HepG2 (cell line): ENCODE measurements around the gene ARHGAP12. TPM values are rescaled to one million over a fixed set of nuclear protein-coding genes. Genes with fewer than 3 reads are reported as not detected.

Experiments
- ATAC-seq: fragments of 200-7000 bp; cut with Tn5 transposase; 3 replicates; pipeline ENCODE4 v1.9.1; 2020; ENCODE audit warnings: mild to moderate bottlenecking, moderate library complexity
- BruUV-seq: library from RNA; stranded (reverse); fragments of 400-500 nt; replicated peaks from 2 replicates; lab custom pipeline; 2021; lab: Mats Ljungman, UMichigan
- CTCF ChIA-PET: fragments of 300-600 bp; formaldehyde crosslinking; extraction: SDS; loops from one replicate; lab custom pipeline; 2021; ENCODE audit warnings: low total read pairs, inconsistent platforms, low intra/inter-chr PET ratio; lab: Yijun Ruan, JAX
- POLR2A ChIA-PET: fragments of 350-600 bp; sonication (Branson Sonifier 250); formaldehyde crosslinking; loops from one replicate; lab custom pipeline; 2020; ENCODE audit warnings: antibody characterized with exemption, inconsistent platforms; lab: Yijun Ruan, JAX
- DNase-seq: peaks from one replicate; pipeline ENCODE4 v3.0.0-alpha.2; 2015; ENCODE audit warnings: low spot score
- FAIRE-seq: peaks from 3 replicates; lab custom pipeline; 2011; peaks lifted over from hg19 to GRCh38; lab: Jason Lieb, UNC
- H2AFZ ChIP-seq: one replicate; pipeline ENCODE4 v1.6.1; 2011; ENCODE audit warnings: low read length, inconsistent platforms
- H3K27ac ChIP-seq: fragments of 300-600 bp; 3 replicates; pipeline ENCODE4 v1.8.0; 2011; ENCODE audit warnings: mixed run types, mild to moderate bottlenecking, mixed read lengths, low read length, inconsistent platforms; ENCODE audit not compliant: insufficient read depth; ENCODE audit errors: extremely low read length
- H3K27me3 ChIP-seq, 2 experiments: fragments of 200-600 bp in 1 of 2; 2 replicates in 1 of 2; 3 replicates in 1 of 2; pipeline versions ENCODE4 v1.6.0 to v1.8.0; 2011; ENCODE audit warnings: low read length in 2 of 2, mild to moderate bottlenecking in 2 of 2, moderate library complexity in 2 of 2, inconsistent platforms in 1 of 2; ENCODE audit not compliant: insufficient read depth in 2 of 2, control insufficient read depth in 1 of 2
- H3K36me3 ChIP-seq, 2 experiments: fragments of 200-600 bp in 1 of 2; replicated peaks in 1 of 2; 2 replicates in 1 of 2; 3 replicates in 1 of 2; pipeline versions ENCODE4 v1.5.1 to v1.8.0; 2011; ENCODE audit warnings: low read length in 2 of 2, inconsistent platforms in 1 of 2; ENCODE audit not compliant: insufficient read depth in 2 of 2, control insufficient read depth in 1 of 2
- H3K4me1 ChIP-seq: 2 replicates; pipeline ENCODE4 v1.5.1; 2012; ENCODE audit warnings: low read length, inconsistent platforms; ENCODE audit not compliant: insufficient read depth
- H3K4me2 ChIP-seq: 2 replicates; pipeline ENCODE4 v1.6.0; 2011; ENCODE audit warnings: low read depth, low read length, inconsistent platforms
- H3K4me3 ChIP-seq, 3 experiments: fragments of 200-600 bp in 1 of 3; sonication (generic), shearing (Covaris generic) in 1 of 3; replicated peaks in 1 of 3; 2 replicates each; pipeline ENCODE4 v1.5.1; 2011 to 2016; ENCODE audit warnings: low read length in 3 of 3, inconsistent platforms in 2 of 3, low read depth in 2 of 3, mild to moderate bottlenecking in 2 of 3, control low read depth in 1 of 3, mixed read lengths in 1 of 3; ENCODE audit not compliant: insufficient read depth in 1 of 3
- H3K79me2 ChIP-seq: one replicate; pipeline ENCODE4 v1.6.1; 2011; ENCODE audit warnings: low read length, inconsistent platforms; ENCODE audit not compliant: insufficient read depth
- H3K9ac ChIP-seq: 2 replicates; pipeline ENCODE4 v1.6.0; 2011; ENCODE audit warnings: mild to moderate bottlenecking, low read depth, low read length, inconsistent platforms; ENCODE audit not compliant: insufficient read depth
- H3K9me3 ChIP-seq: 2 replicates; pipeline ENCODE4 v1.5.1; 2012; ENCODE audit warnings: mild to moderate bottlenecking, low read length
- H4K20me1 ChIP-seq: 2 replicates; pipeline ENCODE4 v1.6.0; 2011; ENCODE audit warnings: inconsistent platforms, mild to moderate bottlenecking, low read length, moderate library complexity; ENCODE audit not compliant: insufficient read depth
- BHLHE40 ChIP-seq: IDR thresholded peaks from 2 replicates; pipeline ENCODE4 v1.6.1; 2011; ENCODE audit warnings: low read length, improper control_type of control experiment
- CEBPG ChIP-seq: IDR thresholded peaks from 2 replicates; pipeline ENCODE4 v1.6.1; 2016
- GLI4 ChIP-seq: sonication (generic); formaldehyde crosslinking; IDR thresholded peaks from 2 replicates; pipeline ENCODE4 v1.5.1; 2020; ENCODE audit warnings: missing genetic modification reagents, mild to moderate bottlenecking, moderate library complexity, borderline replicate concordance
- HMG20A ChIP-seq: IDR thresholded peaks from 2 replicates; pipeline ENCODE4 v1.6.1; 2016; ENCODE audit warnings: borderline replicate concordance
- IKZF4 ChIP-seq: sonication (generic); formaldehyde crosslinking; IDR thresholded peaks from 2 replicates; pipeline ENCODE4 v1.5.1; 2020; ENCODE audit warnings: borderline replicate concordance, mild to moderate bottlenecking, low read depth, missing genetic modification reagents; ENCODE audit errors: not compliant biosample characterization
- KLF6 ChIP-seq: IDR thresholded peaks from 2 replicates; pipeline ENCODE4 v1.8.0; 2016; ENCODE audit warnings: missing biosample characterization, missing genetic modification reagents
- NPAS2 ChIP-seq: sonication (generic); formaldehyde crosslinking; IDR thresholded peaks from 2 replicates; pipeline ENCODE4 v1.8.0; 2022; ENCODE audit warnings: mild to moderate bottlenecking, missing genetic modification reagents, borderline replicate concordance
- PAWR ChIP-seq: sonication (generic); formaldehyde crosslinking; IDR thresholded peaks from 2 replicates; pipeline ENCODE4 v1.4.0; 2020; ENCODE audit warnings: missing genetic modification reagents, mild to moderate bottlenecking, borderline replicate concordance
- SCMH1 ChIP-seq: sonication (generic); formaldehyde crosslinking; IDR thresholded peaks from 2 replicates; pipeline ENCODE4 v1.9.0; 2021; ENCODE audit warnings: missing genetic modification reagents, mild to moderate bottlenecking, borderline replicate concordance
- SIX1 ChIP-seq: sonication (generic); formaldehyde crosslinking; IDR thresholded peaks from 2 replicates; pipeline ENCODE4 v1.4.0; 2020; ENCODE audit warnings: missing genetic modification reagents, borderline replicate concordance
- ZFP36 ChIP-seq: fragments of 150-350 bp; IDR thresholded peaks from 2 replicates; pipeline ENCODE4 v1.6.1; 2018; ENCODE audit warnings: borderline replicate concordance, low read length, low read depth; ENCODE audit not compliant: partially characterized antibody
- ZFP36L2 ChIP-seq: sonication (generic); formaldehyde crosslinking; IDR thresholded peaks from 2 replicates; pipeline ENCODE4 v1.4.0; 2020; ENCODE audit warnings: missing genetic modification reagents
- ZNF616 ChIP-seq: sonication (generic); formaldehyde crosslinking; IDR thresholded peaks from 2 replicates; pipeline ENCODE4 v1.5.0; 2020; ENCODE audit warnings: low read depth, mild to moderate bottlenecking, missing genetic modification reagents
- ZNF724P ChIP-seq: sonication (generic); formaldehyde crosslinking; IDR thresholded peaks from 2 replicates; pipeline ENCODE4 v1.8.0; 2022; ENCODE audit warnings: missing genetic modification reagents, borderline replicate concordance
- WGBS: methylation state at CpG from one replicate; pipeline ENCODE4 v1.1.6; 2017; ENCODE audit warnings: low lambda C conversion rate; 5-methylcytosine and 5-hydroxymethylcytosine counted together
- in situ Hi-C: cut with HindIII; loops from 2 replicates; pipeline ENCODE4 v1.10.0; 2017; ENCODE audit warnings: low pct_unique_long_range_greater_than_20kb; ENCODE audit not compliant: extremely low pct_ligation_motif_present
- intact Hi-C: fragments of 100-400 bp; cut with micrococcal nuclease; formaldehyde crosslinking; loops from one replicate; pipeline ENCODE4 v1.10.0; 2022; ENCODE audit not compliant: unreplicated experiment
- polyA plus RNA-seq, 8 experiments: library from polyadenylated mRNA; depleted of rRNA in 3 of 8; stranded (reverse) in 7 of 8; unstranded in 1 of 8; fragments of >200 nt; fragmentation: Illumina TruSeq in 4 of 8; extraction: Trizol in 4 of 8; gene quantifications; 2 replicates each; pipeline versions ENCODE4 v1.2.1 to v1.2.3, GENCODE V29; 2011 to 2016; ENCODE audit warnings: low read depth in 4 of 8, missing spikeins in 1 of 8, mixed read lengths in 1 of 8; ENCODE audit not compliant: insufficient read depth in 1 of 8
- total RNA-seq, 5 experiments: library from RNA; depleted of rRNA; stranded (reverse); fragments of >200 nt; fragmentation: Illumina TruSeq; extraction: Trizol; gene quantifications; 2 replicates each; pipeline ENCODE4 v1.2.3, GENCODE V29; 2016; ENCODE audit warnings: low read depth in 1 of 5
- TF ChIP-seq, protein P1 (sequence below): IDR thresholded peaks from 2 replicates; pipeline ENCODE4 v1.6.1; 2016; ENCODE audit warnings: mild to moderate bottlenecking, missing biosample characterization, missing genetic modification reagents
- TF ChIP-seq, protein P2 (sequence below): sonication (generic); formaldehyde crosslinking; IDR thresholded peaks from 2 replicates; pipeline ENCODE4 v1.4.0; 2020; ENCODE audit warnings: missing genetic modification reagents, borderline replicate concordance

Gene ARHGAP12
- total and polyA plus RNA-seq, 2 of the 13 experiments (the other 11 are each of a cell fraction or from before 2014, with no cell fraction given): 25.0 to 54.6 TPM

- intact Hi-C loops: loop anchor here (5.0 kb wide), 1 partner anchor 43 kb away; the partner anchor contains the start of gene ARHGAP12
- no peak for ATAC-seq
- no peak overlapping the region for H3K4me2 ChIP-seq
- WGBS: 97% methylated on average over 2 of the region's 2 CpGs
- CTCF ChIA-PET: no interaction called here
- no peak for FAIRE-seq
- H3K27me3 ChIP-seq: no peaks in the 10 kb centered on the region
- in situ Hi-C loops: no loop called here
- TF ChIP-seq ZNF724P (no peak), ZFP36 (no peak), SIX1 (CRISPR knock-in tag) (no peak), ZFP36L2 (CRISPR knock-in tag) (no peak), BHLHE40 (no peak), PAWR (CRISPR knock-in tag) (no peak), GLI4 (CRISPR knock-in tag) (no peak), CEBPG (no peak), NPAS2 (no peak), HMG20A (CRISPR knock-in tag) (no peak), KLF6 (no peak), ZNF616 (CRISPR knock-in tag) (no peak), IKZF4 (CRISPR knock-in tag) (no peak), SCMH1 (CRISPR knock-in tag) (no peak)
- TF ChIP-seq, protein P1, sequence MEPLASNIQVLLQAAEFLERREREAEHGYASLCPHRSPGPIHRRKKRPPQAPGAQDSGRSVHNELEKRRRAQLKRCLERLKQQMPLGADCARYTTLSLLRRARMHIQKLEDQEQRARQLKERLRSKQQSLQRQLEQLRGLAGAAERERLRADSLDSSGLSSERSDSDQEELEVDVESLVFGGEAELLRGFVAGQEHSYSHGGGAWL: no peak
- TF ChIP-seq, protein P2, sequence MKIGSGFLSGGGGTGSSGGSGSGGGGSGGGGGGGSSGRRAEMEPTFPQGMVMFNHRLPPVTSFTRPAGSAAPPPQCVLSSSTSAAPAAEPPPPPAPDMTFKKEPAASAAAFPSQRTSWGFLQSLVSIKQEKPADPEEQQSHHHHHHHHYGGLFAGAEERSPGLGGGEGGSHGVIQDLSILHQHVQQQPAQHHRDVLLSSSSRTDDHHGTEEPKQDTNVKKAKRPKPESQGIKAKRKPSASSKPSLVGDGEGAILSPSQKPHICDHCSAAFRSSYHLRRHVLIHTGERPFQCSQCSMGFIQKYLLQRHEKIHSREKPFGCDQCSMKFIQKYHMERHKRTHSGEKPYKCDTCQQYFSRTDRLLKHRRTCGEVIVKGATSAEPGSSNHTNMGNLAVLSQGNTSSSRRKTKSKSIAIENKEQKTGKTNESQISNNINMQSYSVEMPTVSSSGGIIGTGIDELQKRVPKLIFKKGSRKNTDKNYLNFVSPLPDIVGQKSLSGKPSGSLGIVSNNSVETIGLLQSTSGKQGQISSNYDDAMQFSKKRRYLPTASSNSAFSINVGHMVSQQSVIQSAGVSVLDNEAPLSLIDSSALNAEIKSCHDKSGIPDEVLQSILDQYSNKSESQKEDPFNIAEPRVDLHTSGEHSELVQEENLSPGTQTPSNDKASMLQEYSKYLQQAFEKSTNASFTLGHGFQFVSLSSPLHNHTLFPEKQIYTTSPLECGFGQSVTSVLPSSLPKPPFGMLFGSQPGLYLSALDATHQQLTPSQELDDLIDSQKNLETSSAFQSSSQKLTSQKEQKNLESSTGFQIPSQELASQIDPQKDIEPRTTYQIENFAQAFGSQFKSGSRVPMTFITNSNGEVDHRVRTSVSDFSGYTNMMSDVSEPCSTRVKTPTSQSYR (CRISPR knock-in tag): no peak
- H3K79me2 ChIP-seq: peaks cover 89% of the 10 kb centered on the region
- H3K9ac ChIP-seq: no peak overlapping the region
- H2AFZ ChIP-seq: no peak overlapping the region
- H3K9me3 ChIP-seq: no peaks in the 10 kb centered on the region
- no peak overlapping the region for H3K4me3 ChIP-seq
- H3K27ac ChIP-seq: no peak overlapping the region
- H3K36me3 ChIP-seq: peaks cover 0 to 8% of the 10 kb centered on the region in 2 experiments; a peak in 1 of 5 replicates
- peaks cover 7% of the 10 kb centered on the region for H4K20me1 ChIP-seq
- POLR2A ChIA-PET: no interaction called here
- H3K4me1 ChIP-seq: peaks cover 81% of the 10 kb centered on the region
- no peak for DNase-seq
- BruUV-seq: no TSS peak
These were observed 44.2 kb downstream of the ARHGAP12 start for GRCh38 chr10:31884386-31884785.
